Sigmoid colon (tissue), 7 donors: ENCODE results near the gene VRTN. TPM values are rescaled to one million over a fixed set of nuclear protein-coding genes. Genes with fewer than 3 reads are reported as not detected.

Experiments used
- DNase-seq: peaks from one replicate; pipeline ENCODE4 v3.0.0-alpha.2; 2019
- H3K27ac ChIP-seq, 4 donors: fragments of 200-600 bp; sonication (generic); one replicate each; pipeline ENCODE4 v1.5.1; 2016 to 2019; ENCODE audit warnings: mild to moderate bottlenecking in 1 of 4
- H3K27me3 ChIP-seq, 3 donors: fragments of 200-600 bp; sonication (generic); one replicate each; pipeline ENCODE4 v1.5.1; 2019; ENCODE audit warnings: mild to moderate bottlenecking in 1 of 3
- H3K36me3 ChIP-seq, 4 donors: fragments of 200-600 bp; sonication (generic); one replicate each; pipeline ENCODE4 v1.5.1; 2016 to 2019
- H3K4me1 ChIP-seq, 4 donors: fragments of 200-600 bp; sonication (generic); one replicate each; pipeline ENCODE4 v1.5.1; 2017 to 2019
- H3K4me3 ChIP-seq, 4 donors: fragments of 200-600 bp; sonication (generic); one replicate each; pipeline ENCODE4 v1.5.1; 2017 to 2019; ENCODE audit warnings: mild to moderate bottlenecking in 2 of 4, moderate library complexity in 1 of 4
- H3K9me3 ChIP-seq, 4 donors: fragments of 200-600 bp in 3 of 4; sonication (generic) in 3 of 4; one replicate each; pipeline versions ENCODE4 v1.5.1 to v1.6.1; 2013 to 2019
- EP300 ChIP-seq, 4 donors: sonication (generic); formaldehyde crosslinking; IDR thresholded peaks; one replicate each; pipeline ENCODE4 v1.6.1; 2017; ENCODE audit warnings: antibody characterized with exemption in 4 of 4
- POLR2A ChIP-seq, 2 donors: fragments of 450-650 bp; IDR thresholded peaks; one replicate each; pipeline ENCODE4 v1.6.1; 2016; ENCODE audit warnings: antibody characterized with exemption in 2 of 2, mild to moderate bottlenecking in 2 of 2, moderate library complexity in 2 of 2
- POLR2AphosphoS5 ChIP-seq, 4 donors: sonication (generic); formaldehyde crosslinking; IDR thresholded peaks; one replicate each; pipeline ENCODE4 v1.6.1; 2017; ENCODE audit warnings: antibody characterized with exemption in 4 of 4
- whole genome bisulfite sequencing, 2 donors: extraction: QIAGEN DNeasy Blood & Tissue Kit; methylation state at CpG; one replicate each; pipeline ENCODE4 v1.1.7; 2013; 5-methylcytosine and 5-hydroxymethylcytosine counted together
- intact Hi-C: fragments of 100-400 bp; cut with DNase I; formaldehyde crosslinking; loops from one replicate; pipeline ENCODE4 v1.15.1; 2023
- polyA plus RNA-seq, 3 donors: library from polyadenylated mRNA; stranded (reverse); fragments of 200-250 nt; gene quantifications; one replicate each; pipeline ENCODE4 v1.2.3, GENCODE V29; 2013
- total RNA-seq, 4 donors: library from RNA; depleted of rRNA; stranded (reverse); fragments of >200 nt; gene quantifications; one replicate each; pipeline ENCODE4 v1.1.0, GENCODE V29; 2016
- TF ChIP-seq, protein P1 (sequence below), 4 experiments: fragments of 450-650 bp in 3 of 4; fragments of 200-600 bp in 1 of 4; IDR thresholded peaks; one replicate each; pipeline ENCODE4 v1.5.1; 2016 to 2019; ENCODE audit warnings: antibody characterized with exemption in 4 of 4, mild to moderate bottlenecking in 3 of 4, moderate library complexity in 2 of 4
- donor health status: healthy with polysubstance abuse.
- donor health status: Bipolar disorder and iron deficiency.
- donor health status: healthy.

Gene VRTN
- total and polyA plus RNA-seq, 7 donors, result 0.23 to 0.25 TPM; not detected in 5

DNA sequence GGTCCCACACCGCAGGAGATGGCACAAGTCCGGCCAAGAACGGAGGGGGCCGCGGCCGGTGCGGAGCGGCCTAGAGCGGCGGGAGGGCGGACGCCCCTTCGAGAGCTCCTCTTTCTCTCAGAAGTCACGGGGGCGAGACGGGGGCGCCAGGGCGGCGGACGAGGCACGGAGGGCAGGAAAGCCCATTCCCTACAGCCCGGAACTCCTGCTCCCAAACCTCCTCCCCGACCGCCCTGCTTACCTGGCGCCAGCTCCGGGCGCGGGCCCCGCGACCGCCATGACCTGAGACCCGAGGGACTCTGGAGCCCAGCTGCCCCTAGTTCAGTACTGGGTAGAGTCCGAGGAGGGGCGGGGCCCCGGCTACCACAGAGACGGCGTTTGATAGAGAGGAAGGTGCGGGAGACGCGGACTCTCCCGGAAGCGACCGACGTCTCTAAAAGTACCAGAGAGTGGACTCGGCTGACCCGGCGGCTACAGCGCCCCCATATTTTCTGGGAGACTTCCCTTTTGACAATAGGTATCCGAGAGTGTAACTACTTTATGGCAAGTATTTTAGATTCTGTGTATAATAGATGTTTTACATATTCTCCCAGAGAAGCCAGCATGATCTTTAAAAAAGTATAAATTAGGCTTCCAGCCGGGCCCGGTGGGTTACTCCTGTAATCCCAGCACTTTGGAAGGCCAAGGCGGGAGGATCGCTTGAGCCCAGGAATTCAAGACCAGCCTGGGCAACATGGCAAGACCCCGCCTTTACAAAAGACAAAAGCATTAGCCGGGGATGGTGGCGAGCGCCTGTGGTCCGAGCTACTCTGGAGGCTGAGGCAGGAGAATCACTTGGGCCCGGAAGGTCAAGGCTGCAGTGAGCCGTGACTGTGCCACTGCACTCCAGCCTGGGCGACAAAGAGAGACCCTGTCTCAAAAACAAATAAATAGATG is 45.4 kb upstream of the VRTN start, which contains the start of gene ABCD4:
ABCD4 (minus strand) TSS at position 301 of the 936 bp plus-strand sequence; CDS start at position 279, 22 bp downstream.
- Histone ChIP-seq H3K27ac (peak within 1 kb of the TSS; percentile 76 to 90 (median 88)), H3K36me3 (peaks cover 0 to 18% (median 3%) of the 10 kb centered on the region in 4 donors), H3K9me3 (no peaks in the 10 kb centered on the region), H3K4me3 (peak within 1 kb of the TSS; percentile 50 to 87 (median 82)), H3K27me3 (no peaks in the 10 kb centered on the region), H3K4me1 (peaks cover 0 to 31% (median 22%) of the 10 kb centered on the region in 4 donors)
- peak; percentile 96 for DNase-seq
- TF ChIP-seq POLR2A (IDR thresholded peaks at IDR 0.05), result peak; percentile 36 to 68
- no peak for TF ChIP-seq EP300 (IDR thresholded peaks at IDR 0.05)
- TF ChIP-seq, protein P1, sequence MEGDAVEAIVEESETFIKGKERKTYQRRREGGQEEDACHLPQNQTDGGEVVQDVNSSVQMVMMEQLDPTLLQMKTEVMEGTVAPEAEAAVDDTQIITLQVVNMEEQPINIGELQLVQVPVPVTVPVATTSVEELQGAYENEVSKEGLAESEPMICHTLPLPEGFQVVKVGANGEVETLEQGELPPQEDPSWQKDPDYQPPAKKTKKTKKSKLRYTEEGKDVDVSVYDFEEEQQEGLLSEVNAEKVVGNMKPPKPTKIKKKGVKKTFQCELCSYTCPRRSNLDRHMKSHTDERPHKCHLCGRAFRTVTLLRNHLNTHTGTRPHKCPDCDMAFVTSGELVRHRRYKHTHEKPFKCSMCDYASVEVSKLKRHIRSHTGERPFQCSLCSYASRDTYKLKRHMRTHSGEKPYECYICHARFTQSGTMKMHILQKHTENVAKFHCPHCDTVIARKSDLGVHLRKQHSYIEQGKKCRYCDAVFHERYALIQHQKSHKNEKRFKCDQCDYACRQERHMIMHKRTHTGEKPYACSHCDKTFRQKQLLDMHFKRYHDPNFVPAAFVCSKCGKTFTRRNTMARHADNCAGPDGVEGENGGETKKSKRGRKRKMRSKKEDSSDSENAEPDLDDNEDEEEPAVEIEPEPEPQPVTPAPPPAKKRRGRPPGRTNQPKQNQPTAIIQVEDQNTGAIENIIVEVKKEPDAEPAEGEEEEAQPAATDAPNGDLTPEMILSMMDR (IDR thresholded peaks at IDR 0.05), result peak in 1 of 4 experiments; percentile 21
- TF ChIP-seq POLR2AphosphoS5 (IDR thresholded peaks at IDR 0.05), result peak; percentile 37 to 85 (median 80)
- 13 to 14% methylated on average over 61 of the region's 61 CpGs for whole genome bisulfite sequencing, 2 donors
- intact Hi-C loops, result loop anchor here (5.0 kb wide), 1 partner anchor 46 kb away; no protein-coding TSS in a partner anchor

- DNase-seq, result no peak
- WGBS, 2 donors, result 79% methylated on average over 5 of the region's 5 CpGs
These were observed 39.6 kb upstream of the VRTN start for GRCh38 chr14:74308695-74309094.

GRCh38 chr14:74309125-74310022 is 38.9 kb upstream of the VRTN start:
- no peak for DNase-seq
- TF ChIP-seq, protein P1 (IDR thresholded peaks at IDR 0.05), result no peak
- TF ChIP-seq POLR2A (IDR thresholded peaks at IDR 0.05), result no peak
- Histone ChIP-seq H3K9me3 (no peaks in the 10 kb centered on the region), H3K4me1 (no peaks in the 10 kb centered on the region), H3K36me3 (no peaks in the 10 kb centered on the region), H3K27ac (no peak overlapping the region), H3K27me3 (no peaks in the 10 kb centered on the region), H3K4me3 (no peak overlapping the region)
- WGBS, 2 donors, result 56 to 65% methylated on average over 8 of the region's 8 CpGs
- intact Hi-C loops, result no loop called here

More at GRCh38 chr14:74308695-74309094, 39.6 kb upstream of the VRTN start:
- Histone ChIP-seq H3K9me3 (no peaks in the 10 kb centered on the region), H3K36me3 (no peaks in the 10 kb centered on the region), H3K27me3 (no peaks in the 10 kb centered on the region), H3K27ac (no peak overlapping the region), H3K4me1 (no peaks in the 10 kb centered on the region), H3K4me3 (no peak overlapping the region)
- no peak for TF ChIP-seq EP300 (IDR thresholded peaks at IDR 0.05)
- TF ChIP-seq POLR2AphosphoS5 (IDR thresholded peaks at IDR 0.05), result no peak
- TF ChIP-seq POLR2A (IDR thresholded peaks at IDR 0.05), result no peak
- TF ChIP-seq, protein P1 (IDR thresholded peaks at IDR 0.05), result no peak
- intact Hi-C loops, result no loop called here

DNA sequence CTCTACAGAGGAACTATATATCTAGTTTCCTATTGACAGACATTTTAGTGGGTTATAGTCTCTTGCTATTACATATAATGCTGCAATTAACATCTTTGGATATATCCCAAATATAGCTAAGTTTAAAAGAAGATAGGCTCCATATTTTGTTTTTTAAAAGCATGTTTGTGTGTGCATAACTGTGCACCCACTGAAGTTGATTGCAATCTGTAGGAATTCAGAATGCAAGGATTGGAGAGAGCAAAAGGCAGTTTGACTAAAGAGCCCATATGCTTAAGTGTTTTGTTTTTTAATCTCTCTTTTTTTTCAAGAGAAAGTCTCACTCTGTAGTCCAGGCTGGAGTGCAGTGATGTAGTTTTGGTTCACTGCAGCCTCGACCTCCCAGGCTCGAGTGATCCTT is 36.1 kb upstream of the VRTN start:
- TF ChIP-seq POLR2AphosphoS5 (IDR thresholded peaks at IDR 0.05) (no peak), EP300 (IDR thresholded peaks at IDR 0.05) (no peak), POLR2A (IDR thresholded peaks at IDR 0.05) (no peak)
- TF ChIP-seq, protein P1 (IDR thresholded peaks at IDR 0.05), result no peak
- Histone ChIP-seq H3K4me1 (no peaks in the 10 kb centered on the region), H3K36me3 (no peaks in the 10 kb centered on the region), H3K27me3 (no peaks in the 10 kb centered on the region), H3K27ac (no peak overlapping the region), H3K9me3 (no peaks in the 10 kb centered on the region), H3K4me3 (no peak overlapping the region)
- intact Hi-C loops, result no loop called here
- no peak for DNase-seq
- WGBS, 2 donors, result 84 to 91% methylated on average over 2 of the region's 2 CpGs
